Measurements from ENCODE around the gene CSPG4. TPM values are rescaled to one million over a fixed set of nuclear protein-coding genes. Genes with fewer than 3 reads are reported as not detected.

CSPG4 gene
- total RNA-seq, 2 experiments from 2014 or later = not detected

- DNase-seq (no peak), ATAC-seq (no peak)
- Mint-ChIP-seq H3K27ac (peak overlapping the region; percentile 65), H3K9me3 (ENCODE audit: insufficient read depth) (no peaks in the 10 kb centered on the region), H3K4me3 (no peak overlapping the region), H3K36me3 (ENCODE audit: low read depth) (no peaks in the 10 kb centered on the region), H3K27me3 (ENCODE audit: low read depth) (peaks cover 12% of the 10 kb centered on the region), H3K4me1 (ENCODE audit: low read depth) (peaks cover 32% of the 10 kb centered on the region)
- CTCF ChIA-PET = interaction anchor here (1.0 to 1.4 kb wide), 5 partner anchors 11 to 284 kb away, joined by 3 to 5 read pairs (median 3); partner anchors contain the start of gene IMP3
- POLR2A ChIA-PET = interaction anchor here (0.8 to 2.8 kb wide), 3 partner anchors 11 to 1168 kb away, joined by 3 to 15 read pairs (median 5); partner anchors contain the start of gene IMP3
Observed at GRCh38 chr15:75650908-75651809, 61.5 kb downstream of the CSPG4 start.

- ATAC-seq (no peak), DNase-seq (no peak)
- H3K27ac Mint-ChIP-seq = no peak overlapping the region
- ChIA-PET POLR2A (interaction anchor here (0.9 to 1.1 kb wide), 2 partner anchors 24 to 196 kb away, joined by 3 read pairs; no protein-coding TSS in a partner anchor), CTCF (interaction anchor here (0.6 kb wide), 1 partner anchor 12 kb away, joined by 3 read pairs; no protein-coding TSS in a partner anchor)
- peaks cover 32% of the 10 kb centered on the region for H3K4me1 Mint-ChIP-seq (ENCODE audit: low read depth)
- H3K36me3 Mint-ChIP-seq (ENCODE audit: low read depth) = no peaks in the 10 kb centered on the region
- peaks cover 17% of the 10 kb centered on the region for H3K27me3 Mint-ChIP-seq (ENCODE audit: low read depth)
- no peaks in the 10 kb centered on the region for H3K9me3 Mint-ChIP-seq (ENCODE audit: insufficient read depth)
- no peak overlapping the region for H3K4me3 Mint-ChIP-seq
Observed at GRCh38 chr15:75649848-75650247, 62.8 kb downstream of the CSPG4 start.

- H3K36me3 Mint-ChIP-seq (ENCODE audit: low read depth) = no peaks in the 10 kb centered on the region
- H3K4me3 Mint-ChIP-seq = peak overlapping the region; percentile 74
- DNase-seq (no peak), ATAC-seq (no peak)
- H3K27ac Mint-ChIP-seq = no peak overlapping the region
- peaks cover 32% of the 10 kb centered on the region for H3K4me1 Mint-ChIP-seq (ENCODE audit: low read depth)
- CTCF ChIA-PET = no interaction called here
- POLR2A ChIA-PET = interaction anchor here (1.1 kb wide), 1 partner anchor 195 kb away, joined by 3 read pairs; no protein-coding TSS in a partner anchor
- H3K27me3 Mint-ChIP-seq (ENCODE audit: low read depth) = peaks cover 17% of the 10 kb centered on the region
- no peaks in the 10 kb centered on the region for H3K9me3 Mint-ChIP-seq (ENCODE audit: insufficient read depth)
Observed at GRCh38 chr15:75649045-75649761, 63.4 kb downstream of the CSPG4 start.

- DNase-seq = no peak
- CTCF ChIA-PET = interaction anchor here (0.7 to 3.1 kb wide), 11 partner anchors 10 to 313 kb away, joined by 3 to 21 read pairs (median 7); partner anchors contain the start of genes COMMD4, MAN2C1, SIN3A and SNUPN
- H3K9me3 Mint-ChIP-seq (ENCODE audit: insufficient read depth) = no peaks in the 10 kb centered on the region
- H3K36me3 Mint-ChIP-seq (ENCODE audit: low read depth) = no peaks in the 10 kb centered on the region
- peaks cover 17% of the 10 kb centered on the region for H3K27me3 Mint-ChIP-seq (ENCODE audit: low read depth)
- no peak for ATAC-seq
- peaks cover 32% of the 10 kb centered on the region for H3K4me1 Mint-ChIP-seq (ENCODE audit: low read depth)
- peak overlapping the region; percentile 68 for H3K27ac Mint-ChIP-seq
- H3K4me3 Mint-ChIP-seq = peak overlapping the region; percentile 74
- POLR2A ChIA-PET = interaction anchor here (1.4 to 2.2 kb wide), 3 partner anchors 23 to 280 kb away, joined by 6 to 12 read pairs (median 7); partner anchors contain the start of genes MAN2C1 and SNUPN
Observed at GRCh38 chr15:75648156-75649000, 64.3 kb downstream of the CSPG4 start.

GRCh38 chr15:75647370-75648155 lies 65.1 kb downstream of the CSPG4 start, which contains the start of gene SNX33:
SNX33 (plus strand) TSS chr15:75647912; CDS start chr15:75649103, 1,191 bp downstream.
- Mint-ChIP-seq H3K4me1 (ENCODE audit: low read depth) (peaks cover 29% of the 10 kb centered on the region), H3K4me3 (peak within 1 kb of the TSS; percentile 78), H3K27me3 (ENCODE audit: low read depth) (peaks cover 17% of the 10 kb centered on the region), H3K9me3 (ENCODE audit: insufficient read depth) (no peaks in the 10 kb centered on the region), H3K27ac (peak within 1 kb of the TSS; percentile 68), H3K36me3 (ENCODE audit: low read depth) (no peaks in the 10 kb centered on the region)
- ChIA-PET POLR2A (interaction anchor here (1.4 to 2.2 kb wide), 4 partner anchors 22 to 279 kb away, joined by 6 to 12 read pairs (median 6); partner anchors contain the start of genes MAN2C1, SIN3A and SNUPN), CTCF (interaction anchor here (0.7 to 3.1 kb wide), 16 partner anchors 8 to 312 kb away, joined by 3 to 21 read pairs (median 5); partner anchors contain the start of genes COMMD4, MAN2C1, SIN3A and SNUPN)
- ATAC-seq (peak; percentile 77), DNase-seq (peak; percentile 63)

GRCh38 chr15:75646944-75647364 lies 65.7 kb downstream of the CSPG4 start:
- POLR2A ChIA-PET = interaction anchor here (1.4 to 2.2 kb wide), 4 partner anchors 21 to 279 kb away, joined by 6 to 12 read pairs (median 6); partner anchors contain the start of genes MAN2C1, SIN3A and SNUPN
- Mint-ChIP-seq H3K4me3 (peak overlapping the region; percentile 78), H3K27me3 (ENCODE audit: low read depth) (peaks cover 17% of the 10 kb centered on the region), H3K27ac (no peak overlapping the region), H3K4me1 (ENCODE audit: low read depth) (peaks cover 27% of the 10 kb centered on the region), H3K9me3 (ENCODE audit: insufficient read depth) (no peaks in the 10 kb centered on the region), H3K36me3 (ENCODE audit: low read depth) (no peaks in the 10 kb centered on the region)
- DNase-seq (no peak), ATAC-seq (no peak)
- CTCF ChIA-PET = interaction anchor here (0.9 to 3.1 kb wide), 15 partner anchors 9 to 279 kb away, joined by 3 to 21 read pairs (median 5); partner anchors contain the start of genes MAN2C1, SIN3A and SNUPN

- H3K27ac Mint-ChIP-seq = no peak overlapping the region
- ChIA-PET POLR2A (interaction anchor here (1.5 to 2.2 kb wide), 3 partner anchors 21 to 194 kb away, joined by 6 to 12 read pairs (median 6); partner anchors contain the start of genes SIN3A and SNUPN), CTCF (interaction anchor here (1.1 to 3.1 kb wide), 9 partner anchors 8 to 278 kb away, joined by 3 to 21 read pairs (median 8); partner anchors contain the start of genes MAN2C1 and SNUPN)
- no peaks in the 10 kb centered on the region for H3K9me3 Mint-ChIP-seq (ENCODE audit: insufficient read depth)
- ATAC-seq (no peak), DNase-seq (no peak)
- peak overlapping the region; percentile 78 for H3K4me3 Mint-ChIP-seq
- no peaks in the 10 kb centered on the region for H3K36me3 Mint-ChIP-seq (ENCODE audit: low read depth)
- H3K27me3 Mint-ChIP-seq (ENCODE audit: low read depth) = peaks cover 17% of the 10 kb centered on the region
- peaks cover 21% of the 10 kb centered on the region for H3K4me1 Mint-ChIP-seq (ENCODE audit: low read depth)
Observed at GRCh38 chr15:75646112-75646943, 66.3 kb downstream of the CSPG4 start.

GRCh38 chr15:75644376-75644775 lies 68.3 kb downstream of the CSPG4 start:
- no peak overlapping the region for H3K4me3 Mint-ChIP-seq

GRCh38 chr15:75641603-75642002 lies 71.0 kb downstream of the CSPG4 start:
- ChIA-PET POLR2A (interaction anchor here (0.6 to 7.2 kb wide), 5 partner anchors 11 to 288 kb away, joined by 3 to 118 read pairs (median 44); partner anchors contain the start of genes MAN2C1, SIN3A and SNUPN), CTCF (interaction anchor here (1.2 to 5.7 kb wide), 12 partner anchors 20 to 274 kb away, joined by 3 to 63 read pairs (median 11); partner anchors contain the start of genes MAN2C1, PTPN9 and SIN3A)
- no peak overlapping the region for H3K27ac Mint-ChIP-seq
- no peaks in the 10 kb centered on the region for H3K9me3 Mint-ChIP-seq (ENCODE audit: insufficient read depth)
- H3K4me3 Mint-ChIP-seq = no peak overlapping the region
- H3K27me3 Mint-ChIP-seq (ENCODE audit: low read depth) = peaks cover 9% of the 10 kb centered on the region
- H3K4me1 Mint-ChIP-seq (ENCODE audit: low read depth) = peaks cover 29% of the 10 kb centered on the region
- DNase-seq = no peak
- no peak for ATAC-seq
- H3K36me3 Mint-ChIP-seq (ENCODE audit: low read depth) = peaks cover 26% of the 10 kb centered on the region

More at GRCh38 chr15:75644376-75644775, 68.3 kb downstream of the CSPG4 start:
- H3K4me1 Mint-ChIP-seq (ENCODE audit: low read depth) = peaks cover 21% of the 10 kb centered on the region
- no peak for ATAC-seq
- peaks cover 17% of the 10 kb centered on the region for H3K27me3 Mint-ChIP-seq (ENCODE audit: low read depth)
- DNase-seq = no peak
- H3K27ac Mint-ChIP-seq = no peak overlapping the region
- ChIA-PET POLR2A (no interaction called here), CTCF (interaction anchor here (1.0 kb wide), 1 partner anchor 495 kb away, joined by 3 read pairs; no protein-coding TSS in a partner anchor)
- H3K9me3 Mint-ChIP-seq (ENCODE audit: insufficient read depth) = no peaks in the 10 kb centered on the region
- peaks cover 2% of the 10 kb centered on the region for H3K36me3 Mint-ChIP-seq (ENCODE audit: low read depth)

All from activated CD8-positive, alpha-beta T cell treated with anti-CD3 and anti-CD28 coated beads, Interleukin-2, amount 10 ng/mL, durations not matched to agents 7 days and 5 days (primary cell).